K562 (cell line): ENCODE data around the gene RABEPK. TPM values are rescaled to one million over a fixed set of nuclear protein-coding genes. Genes with fewer than 3 reads are reported as not detected.
A peak's percentile ranks its signal among the peaks of the same experiment; 100 is the strongest.

Experiments used
- ATAC-seq: fragments of 200-7000 bp; cut with Tn5 transposase; 3 replicates; pipeline ENCODE4 v1.9.1; 2020; ENCODE audit warnings: moderate library complexity
- BruUV-seq: library from RNA; stranded (reverse); fragments of 400-500 nt; replicated peaks from 2 replicates; lab custom pipeline; 2021; lab: Mats Ljungman, UMichigan
- CTCF ChIA-PET: fragments of 300-600 bp; formaldehyde crosslinking; extraction: SDS; loops from one replicate; lab custom pipeline; 2021; ENCODE audit warnings: low intra/inter-chr PET ratio; lab: Yijun Ruan, JAX
- POLR2A ChIA-PET: fragments of 300-600, 350-650 bp; sonication (Branson Sonifier 250); formaldehyde crosslinking; extraction: SDS; loops from one replicate; lab custom pipeline; 2021; ENCODE audit warnings: antibody characterized with exemption, inconsistent platforms; lab: Yijun Ruan, JAX
- DNase-seq, 4 experiments: peaks; one replicate each; pipeline versions ENCODE4 v3.0.0 to v3.0.0-alpha.2; 2011 to 2018; ENCODE audit warnings: low spot score in 3 of 4, mixed read lengths in 3 of 4; ENCODE audit errors: extremely low read depth in 1 of 4
- FAIRE-seq: peaks from 2 replicates; lab custom pipeline; 2011; peaks lifted over from hg19 to GRCh38; lab: Jason Lieb, UNC
- H2AFZ ChIP-seq: 2 replicates; pipeline ENCODE4 v1.6.0; 2011; ENCODE audit warnings: low read depth, low read length, control low read depth, inconsistent platforms
- H3K27ac ChIP-seq: fragments of 200-600 bp; 3 replicates; pipeline ENCODE4 v1.8.0; 2011; ENCODE audit warnings: low read depth, mild to moderate bottlenecking, control low read depth, inconsistent platforms, low read length, moderate library complexity, mixed read lengths; ENCODE audit errors: extremely low read depth
- H3K27me3 ChIP-seq, 2 experiments: fragments of 300-600 bp in 1 of 2; 2 replicates in 1 of 2; 3 replicates in 1 of 2; pipeline versions ENCODE4 v1.6.0 to v1.8.0; 2011; ENCODE audit warnings: inconsistent platforms in 2 of 2, low read length in 2 of 2, mild to moderate bottlenecking in 1 of 2, mixed read lengths in 1 of 2, moderate library complexity in 1 of 2; ENCODE audit not compliant: control insufficient read depth in 2 of 2, insufficient read depth in 2 of 2
- H3K36me3 ChIP-seq: fragments of 300-600 bp; 3 replicates; pipeline ENCODE4 v1.8.0; 2011; ENCODE audit warnings: mild to moderate bottlenecking, low read length, inconsistent platforms; ENCODE audit not compliant: control insufficient read depth, insufficient read depth
- H3K4me1 ChIP-seq, 2 experiments: fragments of 200-600 bp in 1 of 2; replicated peaks in 1 of 2; 2 replicates in 1 of 2; 3 replicates in 1 of 2; pipeline versions ENCODE4 v1.5.1 to v1.8.0; 2011; ENCODE audit warnings: inconsistent platforms in 2 of 2, low read length in 2 of 2, mild to moderate bottlenecking in 1 of 2, mixed read lengths in 1 of 2, moderate library complexity in 1 of 2; ENCODE audit not compliant: control insufficient read depth in 2 of 2, insufficient read depth in 2 of 2
- H3K4me2 ChIP-seq: 2 replicates; pipeline ENCODE4 v1.6.1; 2011; ENCODE audit warnings: low read length, control low read depth, inconsistent platforms, mixed read lengths; ENCODE audit not compliant: insufficient read depth
- H3K4me3 ChIP-seq: fragments of 200-600 bp; sonication (generic), shearing (Covaris generic); 2 replicates; pipeline ENCODE4 v1.5.1; 2016; ENCODE audit warnings: control low read depth, inconsistent platforms
- H3K79me2 ChIP-seq: fragments of 200-600 bp; 3 replicates; pipeline ENCODE4 v1.8.0; 2011; ENCODE audit warnings: low read length, inconsistent platforms; ENCODE audit not compliant: control insufficient read depth, insufficient read depth
- H3K9ac ChIP-seq, 2 experiments: 2 replicates each; pipeline versions ENCODE4 v1.6.0 to v1.6.1; 2011; ENCODE audit warnings: low read depth in 2 of 2, low read length in 2 of 2, control low read depth in 1 of 2, inconsistent platforms in 1 of 2, mild to moderate bottlenecking in 1 of 2, mixed read lengths in 1 of 2; ENCODE audit not compliant: insufficient read depth in 1 of 2
- H3K9me1 ChIP-seq: one replicate; pipeline ENCODE4 v1.6.0; 2011; ENCODE audit warnings: inconsistent platforms, mild to moderate bottlenecking, low read length, moderate library complexity; ENCODE audit not compliant: control insufficient read depth, insufficient read depth
- H3K9me3 ChIP-seq: replicated peaks from 2 replicates; pipeline ENCODE4 v1.5.1; 2011; ENCODE audit warnings: low read depth, low read length, inconsistent platforms; ENCODE audit not compliant: control insufficient read depth, insufficient read depth
- H4K20me1 ChIP-seq: replicated peaks from 2 replicates; pipeline ENCODE4 v1.6.1; 2011; ENCODE audit warnings: low read length, inconsistent platforms, mixed read lengths; ENCODE audit not compliant: control insufficient read depth, insufficient read depth
- BACH1 ChIP-seq: fragments of 200-800 bp; sonication (Bioruptor generic); IDR thresholded peaks from 2 replicates; pipeline ENCODE4 v1.6.1; 2016; ENCODE audit warnings: missing genetic modification characterization, missing compliant biosample characterization
- BRCA1 ChIP-seq, 2 experiments: fragments of 450-650 bp in 1 of 2; sonication (generic) in 1 of 2; formaldehyde crosslinking in 1 of 2; IDR thresholded peaks; 2 replicates each; pipeline versions ENCODE4 v1.5.0 to v1.6.1; 2017 to 2020; ENCODE audit warnings: mild to moderate bottlenecking in 1 of 2, missing genetic modification reagents in 1 of 2
- CUX1 ChIP-seq: fragments of 200-800 bp; sonication (Bioruptor generic); IDR thresholded peaks from 2 replicates; pipeline ENCODE4 v1.6.1; 2016; ENCODE audit warnings: missing genetic modification characterization, missing compliant biosample characterization
- ETS1 ChIP-seq: conservative IDR thresholded peaks from 2 replicates; pipeline ENCODE4 v1.6.1; 2011; ENCODE audit warnings: low read depth, mild to moderate bottlenecking, low read length; ENCODE audit not compliant: control insufficient read depth
- GTF2E2 ChIP-seq: fragments of 200-800 bp; sonication (Bioruptor generic); IDR thresholded peaks from 2 replicates; pipeline ENCODE4 v1.6.1; 2016; ENCODE audit warnings: missing genetic modification characterization, missing compliant biosample characterization
- NCOA6 ChIP-seq: fragments of 450-650 bp; IDR thresholded peaks from 2 replicates; pipeline ENCODE4 v1.6.1; 2017; ENCODE audit warnings: mild to moderate bottlenecking
- TEAD1 ChIP-seq, 2 experiments: fragments of 450-650 bp in 1 of 2; sonication (generic) in 1 of 2; formaldehyde crosslinking; IDR thresholded peaks; 2 replicates each; pipeline versions ENCODE4 v1.4.0 to v1.8.0; 2020 to 2022; ENCODE audit warnings: mild to moderate bottlenecking in 2 of 2, missing genetic modification reagents in 1 of 2
- ZBTB9 ChIP-seq: fragments of 450-650 bp; formaldehyde crosslinking; IDR thresholded peaks from 2 replicates; pipeline ENCODE4 v1.4.0; 2020; ENCODE audit warnings: mild to moderate bottlenecking, moderate library complexity
- ZNF174 ChIP-seq: fragments of 250-450 bp; sonication (Bioruptor Pico); IDR thresholded peaks from 2 replicates; pipeline ENCODE4 v1.4.0; 2020; ENCODE audit warnings: mild to moderate bottlenecking
- ZNF589 ChIP-seq: fragments of 200-800 bp; sonication (Bioruptor generic); IDR thresholded peaks from 2 replicates; pipeline ENCODE4 v1.6.1; 2016; ENCODE audit warnings: low read depth, missing genetic modification characterization, missing compliant biosample characterization
- WGBS: fragments of 100-300 bp; shearing (Covaris generic); methylation state at CpG from one replicate; pipeline ENCODE4 v1.1.6; 2016; ENCODE audit warnings: low coverage, mixed read lengths; ENCODE audit not compliant: insufficient coverage; ENCODE audit errors: missing lambda C conversion rate; 5-methylcytosine and 5-hydroxymethylcytosine counted together
- in situ Hi-C: fragments of 300-500 bp; cut with MboI; formaldehyde crosslinking; loops from 4 replicates; pipeline ENCODE4 v1.15.0; 2018; ENCODE audit warnings: inconsistent platforms, mixed read lengths
- intact Hi-C: fragments of 100-400 bp; cut with micrococcal nuclease; formaldehyde crosslinking; loops from 2 replicates; pipeline ENCODE4 v1.14.2; 2022
- polyA plus RNA-seq, 8 experiments: library from polyadenylated mRNA; depleted of rRNA in 4 of 8; stranded (reverse) in 5 of 8; unstranded in 3 of 8; fragments of >200 nt; fragmentation: Nextera tagmentation in 2 of 8; fragmentation: Illumina TruSeq in 1 of 8; extraction: Ambion mirVana in 2 of 8; extraction: Trizol in 1 of 8; gene quantifications; 2 replicates each; pipeline versions ENCODE4 v1.2.1 to v1.2.3, GENCODE V29; 2011 to 2014; ENCODE audit warnings: inconsistent platforms in 1 of 8, missing spikeins in 1 of 8
- total RNA-seq, 7 experiments: library from RNA; depleted of rRNA in 6 of 7; stranded (reverse); fragments of >200 nt in 6 of 7; fragmentation: Illumina TruSeq in 2 of 7; extraction: Trizol in 2 of 7; gene quantifications; 2 replicates each; pipeline versions ENCODE4 v1.2.1 to v1.2.3, GENCODE V29; 2011 to 2021; ENCODE audit warnings: low replicate concordance in 1 of 7

The RABEPK gene
- total and polyA plus RNA-seq, 9 of the 15 experiments (the other 6 are each of a cell fraction or from before 2014, with no cell fraction given), result 38.3 to 113 (median 52.8) TPM

- no peak for TF ChIP-seq ETS1
Measured at GRCh38 chr9:125241863-125242739, 41.8 kb downstream of the RABEPK start (continued).

- peak overlapping the region; percentile 12 to 99; a peak in 3 of 4 replicates for H3K9ac ChIP-seq
- no peak for FAIRE-seq
- in situ Hi-C loops, result no loop called here
- no peak for DNase-seq
- no peak overlapping the region for H3K4me2 ChIP-seq
- H2AFZ ChIP-seq, result peak overlapping the region; percentile 57
- intact Hi-C loops, result loop anchor here (1.0 to 5.0 kb wide), 2 partner anchors 40 to 377 kb away; no protein-coding TSS in a partner anchor
- H3K79me2 ChIP-seq, result peaks cover 34% of the 10 kb centered on the region
- ChIA-PET CTCF (no interaction called here), POLR2A (interaction anchor here (1.0 to 1.4 kb wide), 6 partner anchors 9 to 24 kb away, joined by 3 to 6 read pairs (median 4); no protein-coding TSS in a partner anchor)
- H3K27me3 ChIP-seq, result no peaks in the 10 kb centered on the region; a peak in 1 of 5 replicates
- no peaks in the 10 kb centered on the region for H3K9me3 ChIP-seq
- peaks cover 23% of the 10 kb centered on the region for H4K20me1 ChIP-seq
- WGBS, result 54% methylated on average over 15 of the region's 15 CpGs
- peak overlapping the region; percentile 99 for H3K27ac ChIP-seq
- no peak overlapping the region for H3K4me3 ChIP-seq
- no TSS peak for BruUV-seq
- peaks cover 22% of the 10 kb centered on the region for H3K36me3 ChIP-seq
- no peak for ATAC-seq
- H3K9me1 ChIP-seq, result no peaks in the 10 kb centered on the region
- H3K4me1 ChIP-seq, result peaks cover 23 to 29% of the 10 kb centered on the region in 2 experiments; a peak in 4 of 5 replicates
- no peak for TF ChIP-seq NCOA6
- TF ChIP-seq ZBTB9 (CRISPR knock-in tag), result 0 out of 2 replicates have a peak, but pooled peaks have one; percentile 31
- TF ChIP-seq TEAD1 (CRISPR knock-in tag; IDR thresholded peaks at IDR 0.05), result 0 out of 4 replicates have a peak, but pooled peaks of 1 of the 2 experiments have one; percentile 64
- peak; percentile 65 for TF ChIP-seq BACH1 (tag)
- TF ChIP-seq ZNF174 (CRISPR knock-in tag), result no peak
- TF ChIP-seq BRCA1 (IDR thresholded peaks at IDR 0.05), result no peak
- TF ChIP-seq BRCA1 (CRISPR knock-in tag; IDR thresholded peaks at IDR 0.05), result no peak
- 0 out of 2 replicates have a peak, but pooled peaks have one; percentile 7 for TF ChIP-seq GTF2E2
- TF ChIP-seq CUX1 (CRISPR knock-in tag), result peak; percentile 56; the same call in 1 of the 2 replicates
- TF ChIP-seq ZNF589, result peak; percentile 25; the same call in 1 of the 2 replicates
Measured at GRCh38 chr9:125243792-125244260, 43.5 kb downstream of the RABEPK start.
